Stimulated activated naive B cell treated with anti-CD40 and anti-IgM and Interleukin-4, amounts not matched to agents 10 μg/mL and 1 μg/mL and 100 μg/mL, for 72 hours (primary cell): ENCODE measurements around the gene TULP3.

Experiments
- ATAC-seq, 2 donors: fragments of 150-1000 bp; cut with Tn5 transposase; replicated peaks; 2 replicates each; pipeline ENCODE4 v1.10.0; 2021; ENCODE audit warnings: moderate library complexity in 1 of 2
- DNase-seq: peaks from one replicate; pipeline ENCODE4 v3.0.0; 2021
- H3K27ac Mint-ChIP-seq: one replicate; pipeline ENCODE4 v1.8.0; 2022; ENCODE audit warnings: mild to moderate bottlenecking, mixed read lengths
- H3K27me3 Mint-ChIP-seq, 2 donors: one replicate each; pipeline ENCODE4 v1.8.0; 2022; ENCODE audit warnings: mixed read lengths in 2 of 2
- H3K36me3 Mint-ChIP-seq, 2 donors: one replicate each; pipeline ENCODE4 v1.8.0; 2022; ENCODE audit warnings: mixed read lengths in 2 of 2, mild to moderate bottlenecking in 1 of 2
- H3K4me1 Mint-ChIP-seq, 2 donors: one replicate each; pipeline ENCODE4 v1.8.0; 2022; ENCODE audit warnings: mixed read lengths in 2 of 2, mild to moderate bottlenecking in 1 of 2
- H3K4me3 Mint-ChIP-seq, 2 donors: one replicate each; pipeline ENCODE4 v1.8.0; 2022; ENCODE audit warnings: mild to moderate bottlenecking in 2 of 2, mixed read lengths in 2 of 2, moderate library complexity in 1 of 2
- H3K9me3 Mint-ChIP-seq, 2 donors: one replicate each; pipeline ENCODE4 v1.8.0; 2022; ENCODE audit warnings: mixed read lengths in 2 of 2, mild to moderate bottlenecking in 1 of 2

Gene TULP3

DNA sequence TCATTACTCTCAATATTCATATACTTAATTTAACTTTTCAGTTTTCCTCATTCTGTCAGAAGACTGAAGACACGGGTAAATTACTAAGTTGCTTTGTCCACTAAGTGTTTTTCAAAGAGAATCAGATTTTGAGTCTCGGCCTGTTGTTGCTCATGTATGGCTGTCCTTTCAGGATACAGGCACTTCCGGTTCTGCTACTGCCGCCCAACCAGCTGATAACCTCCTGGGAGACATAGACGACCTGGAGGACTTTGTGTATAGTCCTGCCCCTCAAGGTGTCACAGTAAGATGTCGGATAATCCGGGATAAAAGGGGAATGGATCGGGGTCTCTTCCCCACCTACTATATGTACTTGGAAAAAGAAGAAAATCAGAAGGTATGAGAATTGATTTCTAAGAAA, 40.2 kb downstream of the TULP3 start:
- Mint-ChIP-seq H3K27ac (no peak overlapping the region), H3K27me3 (no peaks in the 10 kb centered on the region), H3K4me3 (no peak overlapping the region), H3K36me3 (peaks cover 20 to 35% of the 10 kb centered on the region in 2 donors), H3K4me1 (no peaks in the 10 kb centered on the region), H3K9me3 (no peaks in the 10 kb centered on the region)
- ATAC-seq (no peak), DNase-seq (no peak)

DNA sequence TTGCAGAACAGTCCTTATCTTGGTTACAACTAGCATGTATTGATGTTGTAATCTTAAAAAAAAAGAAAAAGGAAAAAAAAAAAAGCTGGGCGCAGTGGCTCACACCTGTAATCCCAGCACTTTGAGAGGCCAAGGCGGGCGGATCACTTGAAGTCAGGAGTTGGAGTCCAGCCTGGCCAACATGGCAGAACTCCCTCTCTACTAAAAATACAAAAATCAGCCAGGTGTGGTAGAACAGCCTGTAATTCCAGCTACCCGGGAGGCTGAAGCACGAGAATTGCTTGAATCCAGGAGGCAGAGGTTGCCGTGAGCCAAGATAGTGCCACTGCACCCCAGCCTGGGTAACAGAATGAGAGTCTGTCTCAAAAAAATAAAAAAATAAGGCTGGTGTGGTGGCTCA, 42.9 kb downstream of the TULP3 start:
- no peaks in the 10 kb centered on the region for H3K9me3 Mint-ChIP-seq
- H3K27ac Mint-ChIP-seq: no peak overlapping the region
- no peak for DNase-seq
- H3K4me3 Mint-ChIP-seq: no peak overlapping the region
- H3K4me1 Mint-ChIP-seq: no peaks in the 10 kb centered on the region
- ATAC-seq: no peak
- peaks cover 19 to 29% of the 10 kb centered on the region in 2 donors for H3K36me3 Mint-ChIP-seq
- no peaks in the 10 kb centered on the region for H3K27me3 Mint-ChIP-seq

DNA sequence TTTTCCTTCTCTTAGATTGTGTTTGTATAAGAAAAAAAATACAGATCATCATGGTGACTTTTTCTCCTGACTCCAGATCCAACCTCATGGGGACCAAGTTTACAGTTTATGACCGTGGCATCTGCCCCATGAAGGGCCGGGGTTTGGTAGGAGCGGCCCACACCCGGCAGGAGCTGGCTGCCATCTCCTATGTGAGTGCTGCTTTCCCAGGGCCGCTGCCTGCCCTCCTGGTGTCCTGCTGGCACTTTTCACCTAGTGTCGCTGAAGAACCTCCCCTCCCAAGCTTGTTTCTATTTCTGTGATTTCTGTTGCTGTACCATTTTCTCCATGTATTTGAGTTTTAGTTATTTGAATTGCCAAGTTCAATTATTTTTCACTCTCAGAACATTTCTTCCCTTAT, 43.7 kb downstream of the TULP3 start:
- no peak overlapping the region for H3K27ac Mint-ChIP-seq
- no peak overlapping the region for H3K4me3 Mint-ChIP-seq
- ATAC-seq (no peak), DNase-seq (no peak)
- H3K36me3 Mint-ChIP-seq: peaks cover 20 to 33% of the 10 kb centered on the region in 2 donors
- no peaks in the 10 kb centered on the region for H3K9me3 Mint-ChIP-seq
- no peaks in the 10 kb centered on the region for H3K27me3 Mint-ChIP-seq
- H3K4me1 Mint-ChIP-seq: no peaks in the 10 kb centered on the region

DNA sequence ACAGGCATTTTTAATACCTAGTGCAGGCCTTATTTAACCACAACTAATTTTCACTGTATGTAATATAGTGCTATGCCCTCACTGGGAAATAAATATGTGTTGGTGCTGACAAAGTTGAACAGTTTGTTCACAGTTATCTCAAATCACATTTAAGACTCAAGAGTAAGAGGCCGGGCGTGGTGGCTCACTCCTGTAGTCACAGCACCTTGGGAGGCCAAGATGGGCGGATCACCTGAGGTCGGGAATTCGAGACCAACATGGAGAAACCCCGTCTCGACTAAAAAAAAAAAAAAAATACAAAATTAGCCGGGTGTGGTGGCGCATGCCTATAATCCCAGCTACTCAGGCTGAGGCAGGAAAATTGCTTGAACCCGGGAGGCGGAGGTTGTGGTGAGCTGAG, 45.6 kb downstream of the TULP3 start:
- no peak for DNase-seq
- Mint-ChIP-seq H3K4me3 (no peak overlapping the region), H3K36me3 (peaks cover 14 to 32% of the 10 kb centered on the region in 2 donors), H3K4me1 (no peaks in the 10 kb centered on the region), H3K27me3 (no peaks in the 10 kb centered on the region), H3K27ac (no peak overlapping the region), H3K9me3 (no peaks in the 10 kb centered on the region)
- no peak for ATAC-seq

DNA sequence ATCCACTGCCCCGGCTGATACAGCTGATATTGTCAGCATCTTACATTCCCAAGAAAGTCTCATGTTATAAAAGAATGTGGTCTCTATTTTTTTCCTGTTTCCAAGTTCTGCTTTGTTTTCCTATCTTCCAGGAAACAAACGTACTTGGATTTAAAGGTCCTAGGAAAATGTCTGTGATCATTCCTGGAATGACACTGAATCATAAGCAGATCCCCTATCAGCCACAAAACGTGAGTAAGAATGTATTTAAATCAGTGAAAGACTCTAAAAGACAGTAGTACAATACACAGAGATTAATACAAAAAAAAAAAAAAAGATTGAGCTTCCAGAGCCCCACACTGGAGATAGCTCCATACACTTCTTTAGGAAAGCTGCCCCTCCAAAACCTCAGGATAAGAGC, 46.8 kb downstream of the TULP3 start:
- DNase-seq (no peak), ATAC-seq (no peak)
- Mint-ChIP-seq H3K27ac (no peak overlapping the region), H3K9me3 (no peaks in the 10 kb centered on the region), H3K27me3 (no peaks in the 10 kb centered on the region), H3K4me3 (no peak overlapping the region), H3K4me1 (no peaks in the 10 kb centered on the region), H3K36me3 (peaks cover 14 to 30% of the 10 kb centered on the region in 2 donors)

DNA sequence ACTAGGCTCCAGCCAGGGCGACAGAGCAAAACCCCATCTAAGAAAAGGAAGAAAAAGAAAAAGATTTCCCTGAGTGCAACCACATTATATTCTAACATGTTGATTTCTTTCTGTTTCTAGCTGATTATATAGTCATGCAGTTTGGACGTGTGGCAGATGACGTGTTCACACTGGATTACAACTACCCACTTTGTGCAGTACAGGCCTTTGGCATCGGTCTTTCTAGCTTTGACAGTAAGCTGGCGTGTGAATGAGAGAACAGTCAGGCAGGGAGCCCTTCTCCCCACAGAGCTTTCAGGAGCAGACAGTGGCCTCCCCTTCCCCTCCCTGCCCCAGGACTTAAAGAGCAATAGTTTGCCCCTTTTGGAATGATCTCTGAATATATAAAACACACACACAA, 48.5 kb downstream of the TULP3 start:
- no peak overlapping the region for H3K27ac Mint-ChIP-seq
- ATAC-seq: no peak

DNA sequence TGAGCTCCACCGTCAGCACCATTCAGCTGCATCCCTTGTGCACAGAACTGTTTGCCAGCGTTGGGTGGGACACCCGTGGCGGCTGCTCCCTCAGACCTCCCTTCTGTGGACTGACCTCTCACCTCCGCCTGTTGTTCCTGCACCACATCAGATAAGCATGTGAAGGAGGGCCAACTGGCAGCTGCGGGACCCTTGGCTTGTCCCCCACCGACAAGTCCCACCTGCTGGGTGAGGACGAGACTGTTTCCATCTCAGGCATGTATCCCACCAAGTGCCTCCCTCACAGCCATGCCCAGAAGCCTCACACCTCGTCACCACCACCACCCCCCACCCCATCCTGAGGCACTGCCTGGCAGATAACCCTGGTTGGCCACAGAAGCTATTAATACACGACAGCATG, 49.9 kb downstream of the TULP3 start:
- no peak overlapping the region for H3K4me3 Mint-ChIP-seq
- peaks cover 4 to 19% of the 10 kb centered on the region in 2 donors for H3K36me3 Mint-ChIP-seq
- H3K27me3 Mint-ChIP-seq: peaks cover 0 to 7% of the 10 kb centered on the region in 2 donors
- ATAC-seq: no peak
- H3K27ac Mint-ChIP-seq: no peak overlapping the region
- no peak for DNase-seq
- H3K4me1 Mint-ChIP-seq: peaks cover 3 to 7% of the 10 kb centered on the region in 2 donors
- no peaks in the 10 kb centered on the region for H3K9me3 Mint-ChIP-seq

More for the DNA sequence above, 48.5 kb downstream of the TULP3 start:
- no peaks in the 10 kb centered on the region for H3K27me3 Mint-ChIP-seq
- no peak overlapping the region for H3K4me3 Mint-ChIP-seq
- peaks cover 13 to 30% of the 10 kb centered on the region in 2 donors for H3K36me3 Mint-ChIP-seq
- H3K9me3 Mint-ChIP-seq: no peaks in the 10 kb centered on the region
- no peaks in the 10 kb centered on the region for H3K4me1 Mint-ChIP-seq
- DNase-seq: no peak

DNA sequence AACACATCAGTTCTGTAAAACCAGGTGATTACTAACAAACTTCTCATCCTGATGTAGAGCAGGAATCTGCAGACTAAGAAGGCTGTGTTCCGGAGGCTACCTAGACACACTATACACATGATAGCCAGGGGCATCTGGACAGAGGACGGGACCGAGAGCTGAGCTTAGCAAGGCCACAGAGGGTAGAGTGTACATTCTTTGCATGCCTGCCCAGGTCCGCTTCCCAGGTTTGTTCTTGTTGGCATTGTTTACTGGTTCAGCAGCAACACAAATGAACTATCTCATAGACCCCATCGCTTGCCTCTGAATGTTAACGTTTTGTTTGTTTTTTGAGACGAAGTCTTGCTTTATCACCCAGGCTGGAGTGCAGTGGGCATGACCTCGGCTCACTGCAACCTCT, 50.8 kb downstream of the TULP3 start:
- DNase-seq: no peak
- Mint-ChIP-seq H3K9me3 (no peaks in the 10 kb centered on the region), H3K27me3 (peaks cover 0 to 7% of the 10 kb centered on the region in 2 donors), H3K36me3 (peaks cover 4 to 19% of the 10 kb centered on the region in 2 donors), H3K4me3 (no peak overlapping the region), H3K27ac (no peak overlapping the region), H3K4me1 (peaks cover 3 to 7% of the 10 kb centered on the region in 2 donors)
- ATAC-seq: no peak

DNA sequence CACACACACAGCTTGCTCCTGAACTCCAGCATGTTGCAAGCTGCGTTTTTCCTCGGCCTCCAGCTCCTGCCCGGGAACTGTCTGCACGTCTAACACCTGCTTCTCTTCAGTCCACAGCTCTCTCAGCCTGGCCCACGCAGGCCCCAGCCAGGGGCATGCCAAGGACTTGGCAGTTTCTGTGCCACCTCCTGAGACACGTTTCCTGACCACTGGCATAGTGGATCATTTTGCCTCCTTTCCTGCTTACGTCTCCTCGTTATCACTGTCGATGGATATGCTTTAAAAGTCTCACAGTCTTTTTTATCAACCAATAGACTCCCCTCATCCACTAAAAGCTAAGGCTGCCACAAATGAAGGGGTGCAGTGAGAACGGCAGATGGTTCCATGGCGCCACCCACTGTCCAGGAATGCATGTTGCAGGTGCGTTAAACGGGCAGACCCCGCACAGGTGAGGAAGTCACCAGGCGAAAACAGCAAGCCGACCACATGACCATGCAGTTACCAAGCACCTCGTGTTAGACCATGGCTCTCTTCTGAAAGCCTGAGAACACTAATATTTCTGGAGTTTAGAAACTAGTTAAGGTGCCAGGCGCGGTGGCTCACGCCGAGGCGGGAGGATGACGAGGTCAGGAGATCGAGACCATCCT, 53.8 kb downstream of the TULP3 start:
- Mint-ChIP-seq H3K27me3 (peaks cover 3 to 18% of the 10 kb centered on the region in 2 donors), H3K9me3 (no peaks in the 10 kb centered on the region), H3K4me3 (peak overlapping the region in 1 of 2 donors; percentile 22), H3K4me1 (peaks cover 3 to 7% of the 10 kb centered on the region in 2 donors), H3K27ac (no peak overlapping the region), H3K36me3 (peaks cover 0 to 8% of the 10 kb centered on the region in 2 donors)
- no peak for DNase-seq
- ATAC-seq: peak; percentile 75 to 79

DNA sequence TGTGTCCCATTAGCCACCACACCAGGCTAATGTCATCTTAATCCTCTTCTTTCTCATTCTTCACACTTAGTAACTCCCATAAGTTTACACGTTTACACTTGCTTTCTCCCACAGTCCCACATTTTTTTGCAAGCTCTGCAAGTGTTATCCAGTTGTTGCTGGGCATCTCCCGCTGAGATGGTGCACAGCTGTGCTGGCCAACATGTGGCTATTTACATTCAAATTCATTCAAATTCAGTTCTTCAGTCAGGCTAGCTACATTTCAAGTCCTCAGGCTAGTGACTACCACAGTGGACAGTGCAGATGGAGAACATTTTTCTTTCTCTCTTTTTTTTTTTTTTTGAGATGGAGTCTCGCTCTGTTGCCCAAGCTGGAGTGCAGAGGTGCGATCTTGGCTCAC, 58.7 kb downstream of the TULP3 start:
- no peak for ATAC-seq
- H3K27me3 Mint-ChIP-seq: peaks cover 3 to 16% of the 10 kb centered on the region in 2 donors
- no peaks in the 10 kb centered on the region for H3K36me3 Mint-ChIP-seq
- H3K9me3 Mint-ChIP-seq: no peaks in the 10 kb centered on the region
- no peak overlapping the region for H3K4me3 Mint-ChIP-seq
- no peak for DNase-seq
- peaks cover 3 to 5% of the 10 kb centered on the region in 2 donors for H3K4me1 Mint-ChIP-seq
- no peak overlapping the region for H3K27ac Mint-ChIP-seq

DNA sequence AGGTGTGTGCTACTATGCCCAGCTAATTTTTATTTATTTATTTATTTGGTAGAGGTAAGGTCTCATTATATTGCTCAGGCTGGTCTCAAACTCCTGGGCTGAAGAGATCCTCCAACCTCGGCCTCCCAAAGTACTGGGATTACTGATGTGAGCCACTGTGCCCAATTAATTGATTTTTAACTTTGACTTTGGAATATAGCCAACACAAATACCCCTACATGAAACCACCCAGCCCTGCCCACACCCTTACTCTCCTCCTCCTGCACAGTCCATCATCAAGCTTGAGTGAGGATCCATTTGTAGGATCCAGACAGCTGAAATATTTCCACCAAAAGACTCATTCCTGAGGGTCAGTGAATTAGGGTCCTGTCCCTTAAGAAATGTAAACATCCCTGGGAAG, 65.2 kb downstream of the TULP3 start:
- Mint-ChIP-seq H3K4me1 (peaks cover 13 to 21% of the 10 kb centered on the region in 2 donors), H3K9me3 (no peaks in the 10 kb centered on the region), H3K27me3 (peaks cover 42% of the 10 kb centered on the region in 2 donors), H3K27ac (no peak overlapping the region), H3K4me3 (no peak overlapping the region), H3K36me3 (peaks cover 0 to 3% of the 10 kb centered on the region in 2 donors)
- ATAC-seq (no peak), DNase-seq (no peak)

DNA sequence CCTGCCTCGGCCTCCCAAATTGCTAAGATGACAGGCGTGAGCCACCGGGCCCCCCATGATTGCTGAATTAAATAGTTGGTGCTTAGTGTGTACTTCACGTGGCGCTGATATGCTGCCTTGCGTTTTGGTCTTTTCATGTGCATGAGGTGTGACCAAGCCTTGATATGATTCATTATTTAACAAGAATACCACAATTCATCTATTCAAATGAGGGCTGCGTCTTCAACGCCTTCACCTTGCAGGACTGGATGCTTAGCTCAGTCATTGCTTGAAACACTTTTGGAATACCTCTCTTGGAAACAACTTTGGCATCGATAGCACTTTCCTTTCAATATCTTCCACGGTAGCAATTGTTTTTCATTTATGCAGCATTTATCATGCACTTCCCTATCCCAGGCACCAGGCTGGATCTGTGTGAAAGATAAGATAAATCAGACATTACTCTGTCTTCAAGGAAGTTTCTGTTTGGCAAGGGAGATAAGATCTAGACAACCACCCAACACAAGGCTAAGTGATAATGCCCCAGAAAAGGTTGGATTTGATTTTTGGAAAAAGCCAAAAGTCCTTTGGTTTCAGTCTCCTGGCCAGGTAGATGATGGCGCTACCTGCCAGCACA, 67.2 kb downstream of the TULP3 start:
- no peaks in the 10 kb centered on the region for H3K9me3 Mint-ChIP-seq
- DNase-seq (no peak), ATAC-seq (no peak)
- H3K36me3 Mint-ChIP-seq: peaks cover 0 to 3% of the 10 kb centered on the region in 2 donors
- no peak overlapping the region for H3K27ac Mint-ChIP-seq
- peaks cover 13 to 22% of the 10 kb centered on the region in 2 donors for H3K4me1 Mint-ChIP-seq
- no peak overlapping the region for H3K4me3 Mint-ChIP-seq
- peaks cover 55 to 57% of the 10 kb centered on the region in 2 donors for H3K27me3 Mint-ChIP-seq

DNA sequence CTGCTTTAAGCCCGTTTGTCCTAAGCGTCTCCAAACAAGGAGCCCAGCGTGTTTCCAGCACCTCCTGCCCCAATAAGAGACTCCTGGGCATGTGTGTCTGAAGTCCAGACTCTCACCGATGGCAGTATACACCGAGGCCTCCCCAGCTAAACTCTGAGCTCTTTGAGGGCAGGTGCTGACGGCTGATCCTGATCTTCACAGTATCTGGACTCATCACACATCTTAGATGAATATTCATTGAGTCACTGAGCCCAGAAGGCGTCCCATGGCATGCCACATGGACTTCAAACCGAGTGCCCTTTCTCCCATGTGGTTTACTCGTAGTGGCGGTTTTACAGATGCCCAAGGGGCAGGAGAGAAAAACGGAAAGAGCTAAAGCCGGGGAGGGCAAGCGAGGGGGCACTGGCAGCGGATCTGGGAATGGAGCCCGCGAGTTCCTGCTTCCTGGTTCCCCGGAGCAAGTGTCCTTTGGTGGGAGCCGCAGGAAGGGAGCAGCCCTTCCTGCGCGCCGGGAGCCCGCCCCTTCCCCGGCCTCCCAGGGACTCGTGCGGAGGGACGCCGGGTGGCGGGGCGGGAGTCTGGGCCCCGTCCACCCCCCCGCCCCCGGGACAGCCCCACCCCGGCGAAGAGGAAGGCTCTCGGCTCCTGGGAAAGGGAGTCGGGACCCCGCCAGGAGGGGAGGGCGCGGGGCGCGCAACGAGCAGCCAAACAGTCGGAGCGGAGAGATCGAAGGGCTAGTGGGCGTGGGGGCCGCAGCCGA, 67.9 kb downstream of the TULP3 start:
- peaks cover 62 to 64% of the 10 kb centered on the region in 2 donors for H3K27me3 Mint-ChIP-seq
- peaks cover 13 to 22% of the 10 kb centered on the region in 2 donors for H3K4me1 Mint-ChIP-seq
- ATAC-seq (peak in 1 of 2 donors; percentile 10), DNase-seq (no peak)
- peak overlapping the region; percentile 73 to 85 for H3K4me3 Mint-ChIP-seq
- no peak overlapping the region for H3K27ac Mint-ChIP-seq
- peaks cover 0 to 3% of the 10 kb centered on the region in 2 donors for H3K36me3 Mint-ChIP-seq
- no peaks in the 10 kb centered on the region for H3K9me3 Mint-ChIP-seq

DNA sequence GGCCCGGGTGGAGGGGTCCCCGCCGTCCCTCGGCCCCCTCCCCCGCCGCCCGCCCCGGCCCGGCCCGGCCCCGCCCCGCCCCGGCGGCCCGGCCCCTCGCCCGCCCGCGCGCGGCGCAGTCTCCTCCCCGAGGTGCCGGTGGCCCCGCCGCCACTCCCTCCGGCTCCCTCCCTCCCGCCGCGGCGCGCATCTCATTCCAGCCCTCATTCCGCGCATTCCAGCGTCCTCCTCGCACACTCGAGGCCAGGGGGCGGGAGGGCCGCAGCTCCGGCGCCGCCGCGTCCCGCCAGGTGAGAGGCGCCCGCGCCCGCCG, 68.5 kb downstream of the TULP3 start, which contains the start of gene TEAD4:
Gene TEAD4 (plus strand): TSS at position 206 of the 313 bp plus-strand sequence.
- Mint-ChIP-seq H3K36me3 (peaks cover 0 to 3% of the 10 kb centered on the region in 2 donors), H3K27me3 (peaks cover 67 to 69% of the 10 kb centered on the region in 2 donors), H3K9me3 (no peaks in the 10 kb centered on the region), H3K27ac (no peak within 1 kb of the TSS), H3K4me1 (peaks cover 13 to 22% of the 10 kb centered on the region in 2 donors), H3K4me3 (peak within 1 kb of the TSS; percentile 73 to 85)
- ATAC-seq (peak; percentile 49 to 55), DNase-seq (no peak)
